Measurements from ENCODE around the gene RPL7L1. TPM values are rescaled to one million over a fixed set of nuclear protein-coding genes. Genes with fewer than 3 reads are reported as not detected.
A peak's percentile ranks its signal among the peaks of the same experiment; 100 is the strongest.
"Not testable (repeated sequence)": the region's sequence is repeated elsewhere in the genome, so short reads cannot be mapped to it uniquely, and the experiment has no call there.

The RPL7L1 gene
- total RNA-seq, 1 donor from 2014 or later = 80.2 TPM

GRCh38 chr6:42890311-42891198 is 11.1 kb downstream of the RPL7L1 start:
- no peak for TF ChIP-seq CTCF (IDR thresholded peaks at IDR 0.05; ENCODE audit: partially characterized antibody, unreplicated experiment)
- Mint-ChIP-seq H3K9me3 (ENCODE audit: unreplicated experiment) (no peaks in the 10 kb centered on the region), H3K4me3 (ENCODE audit: unreplicated experiment) (peak overlapping the region; percentile 88), H3K36me3 (ENCODE audit: unreplicated experiment) (no peaks in the 10 kb centered on the region), H3K27ac (ENCODE audit: unreplicated experiment) (peak overlapping the region; percentile 92), H3K27me3 (ENCODE audit: unreplicated experiment) (peaks cover 3% of the 10 kb centered on the region), H3K4me1 (ENCODE audit: low read depth, unreplicated experiment) (peaks cover 4% of the 10 kb centered on the region)
- peak; percentile 93 for DNase-seq

DNA sequence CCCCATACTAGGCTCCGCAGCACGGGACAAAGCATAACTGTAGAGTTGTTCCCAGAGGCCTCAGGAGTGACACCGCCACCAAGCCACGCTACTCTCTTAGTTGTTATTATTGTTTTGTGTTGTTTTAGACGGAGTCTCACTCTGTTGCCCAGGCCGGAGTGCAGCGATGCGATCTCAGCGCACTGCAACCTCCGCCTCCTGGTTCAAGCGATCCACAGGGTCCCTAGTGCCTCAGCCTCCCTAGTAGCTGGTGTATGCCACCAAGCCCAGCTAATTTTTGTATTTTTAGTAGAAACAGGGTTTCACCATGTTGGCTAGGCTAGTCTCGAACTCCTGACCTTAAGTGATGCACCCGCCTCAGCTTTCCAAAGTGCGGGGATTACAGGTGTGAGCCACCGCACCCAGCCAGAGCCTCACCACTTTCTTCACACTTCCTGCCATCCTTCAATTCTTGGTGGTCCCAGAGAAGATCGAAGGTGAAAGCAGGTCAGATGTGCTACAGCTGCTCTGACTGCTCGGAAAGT is 11.8 kb downstream of the RPL7L1 start:
- Mint-ChIP-seq H3K36me3 (ENCODE audit: unreplicated experiment) (no peaks in the 10 kb centered on the region), H3K9me3 (ENCODE audit: unreplicated experiment) (no peaks in the 10 kb centered on the region), H3K4me1 (ENCODE audit: low read depth, unreplicated experiment) (peaks cover 4% of the 10 kb centered on the region), H3K27me3 (ENCODE audit: unreplicated experiment) (peaks cover 3% of the 10 kb centered on the region), H3K27ac (ENCODE audit: unreplicated experiment) (peak overlapping the region; percentile 92), H3K4me3 (ENCODE audit: unreplicated experiment) (peak overlapping the region; percentile 88)
- TF ChIP-seq CTCF (IDR thresholded peaks at IDR 0.05; ENCODE audit: partially characterized antibody, unreplicated experiment) = no peak
- no peak for DNase-seq

DNA sequence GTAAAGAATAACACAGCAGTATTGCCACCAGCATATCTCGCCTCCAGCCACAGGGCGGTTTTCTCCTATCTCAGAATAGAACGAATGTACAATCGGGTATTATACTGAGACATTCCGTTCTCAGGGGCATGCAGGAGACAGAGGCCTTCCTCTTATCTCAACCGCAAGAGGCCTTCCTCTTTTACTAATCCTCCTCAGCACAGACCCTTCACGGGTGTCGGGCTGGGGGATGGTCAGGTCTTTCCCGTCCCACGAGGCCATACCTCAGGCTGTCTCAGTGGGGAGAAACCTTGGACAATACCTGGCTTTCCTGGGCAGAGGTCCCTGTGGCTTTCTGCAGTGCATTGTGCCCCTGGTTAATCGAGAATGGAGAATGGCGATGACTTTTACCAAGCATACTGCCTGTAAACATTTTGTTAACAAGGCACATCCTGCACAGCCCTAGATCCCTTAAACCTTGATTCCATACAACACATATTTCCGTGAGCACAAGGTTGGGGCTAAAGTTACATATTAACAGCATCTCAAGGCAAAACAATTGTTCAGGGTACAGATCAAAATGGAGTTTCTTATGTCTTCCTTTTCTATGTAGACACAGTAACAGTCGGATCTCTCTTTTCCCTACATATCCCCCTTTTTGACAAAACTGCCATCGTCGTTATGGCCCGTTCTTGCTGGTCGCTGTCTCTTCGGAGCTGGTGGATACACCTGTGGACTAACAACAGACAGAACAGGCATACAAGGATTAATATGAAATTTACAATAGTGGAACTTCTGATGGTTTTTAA is 14.8 kb downstream of the RPL7L1 start:
- not testable (repeated sequence) for H3K27ac Mint-ChIP-seq (ENCODE audit: unreplicated experiment); H3K4me3 Mint-ChIP-seq (ENCODE audit: unreplicated experiment); H3K9me3 Mint-ChIP-seq (ENCODE audit: unreplicated experiment); H3K27me3 Mint-ChIP-seq (ENCODE audit: unreplicated experiment); H3K36me3 Mint-ChIP-seq (ENCODE audit: unreplicated experiment); DNase-seq; H3K4me1 Mint-ChIP-seq (ENCODE audit: low read depth, unreplicated experiment)

GRCh38 chr6:42896178-42896719 is 16.8 kb downstream of the RPL7L1 start:
- no peak overlapping the region for H3K4me3 Mint-ChIP-seq (ENCODE audit: unreplicated experiment)
- no peak overlapping the region for H3K27ac Mint-ChIP-seq (ENCODE audit: unreplicated experiment)
- no peak for DNase-seq
- peaks cover 10% of the 10 kb centered on the region for H3K4me1 Mint-ChIP-seq (ENCODE audit: low read depth, unreplicated experiment)
- no peaks in the 10 kb centered on the region for H3K36me3 Mint-ChIP-seq (ENCODE audit: unreplicated experiment)
- H3K9me3 Mint-ChIP-seq (ENCODE audit: unreplicated experiment) = peaks cover 3% of the 10 kb centered on the region
- TF ChIP-seq CTCF (IDR thresholded peaks at IDR 0.05; ENCODE audit: partially characterized antibody, unreplicated experiment) = no peak
- H3K27me3 Mint-ChIP-seq (ENCODE audit: unreplicated experiment) = no peaks in the 10 kb centered on the region

GRCh38 chr6:42898891-42899361 is 19.5 kb downstream of the RPL7L1 start:
- Mint-ChIP-seq H3K36me3 (ENCODE audit: unreplicated experiment) (no peaks in the 10 kb centered on the region), H3K9me3 (ENCODE audit: unreplicated experiment) (peaks cover 3% of the 10 kb centered on the region), H3K27ac (ENCODE audit: unreplicated experiment) (no peak overlapping the region), H3K4me1 (ENCODE audit: low read depth, unreplicated experiment) (peaks cover 13% of the 10 kb centered on the region), H3K4me3 (ENCODE audit: unreplicated experiment) (no peak overlapping the region), H3K27me3 (ENCODE audit: unreplicated experiment) (no peaks in the 10 kb centered on the region)
- peak; percentile 55 for DNase-seq
- TF ChIP-seq CTCF (IDR thresholded peaks at IDR 0.05; ENCODE audit: partially characterized antibody, unreplicated experiment) = peak; percentile 87

All from glutamatergic neuron (in vitro differentiated cells).